ENCODE measurements around the gene SRM.

GRCh38 chr1:11056504-11056903 is 3.3 kb downstream of the SRM start:
- TF ChIP-seq HINFP (CRISPR knock-in tag; IDR thresholded peaks at IDR 0.05; ENCODE audit: low read depth) (no peak), RAD21 (CRISPR knock-in tag; IDR thresholded peaks at IDR 0.05) (no peak), FOXP1 (IDR thresholded peaks at IDR 0.05) (no peak), FOXP1 (CRISPR knock-in tag; IDR thresholded peaks at IDR 0.05) (no peak), ZBTB7A (CRISPR knock-in tag; IDR thresholded peaks at IDR 0.05) (no peak), ZNF816 (CRISPR knock-in tag; IDR thresholded peaks at IDR 0.05; ENCODE audit: borderline replicate concordance) (no peak), SIN3A (IDR thresholded peaks at IDR 0.05; ENCODE audit: borderline replicate concordance, low read depth, low read length) (no peak), MAZ (IDR thresholded peaks at IDR 0.05; ENCODE audit: borderline replicate concordance, low read depth, low read length) (no peak), MAZ (CRISPR knock-in tag; IDR thresholded peaks at IDR 0.05; ENCODE audit: low read depth) (no peak), ZNF790 (CRISPR knock-in tag; IDR thresholded peaks at IDR 0.05; ENCODE audit: borderline replicate concordance) (no peak), EZH2 (conservative IDR thresholded peaks at IDR 0.05; ENCODE audit: low read depth, low read length) (no peak), ZNF468 (CRISPR knock-in tag; IDR thresholded peaks at IDR 0.05) (no peak), ZNF766 (CRISPR knock-in tag; IDR thresholded peaks at IDR 0.05; ENCODE audit: borderline replicate concordance) (no peak), IRX3 (CRISPR knock-in tag; IDR thresholded peaks at IDR 0.05; ENCODE audit: borderline replicate concordance, low read depth) (no peak), IRF2 (CRISPR knock-in tag; IDR thresholded peaks at IDR 0.05) (no peak)
- TF ChIP-seq, protein P1, sequence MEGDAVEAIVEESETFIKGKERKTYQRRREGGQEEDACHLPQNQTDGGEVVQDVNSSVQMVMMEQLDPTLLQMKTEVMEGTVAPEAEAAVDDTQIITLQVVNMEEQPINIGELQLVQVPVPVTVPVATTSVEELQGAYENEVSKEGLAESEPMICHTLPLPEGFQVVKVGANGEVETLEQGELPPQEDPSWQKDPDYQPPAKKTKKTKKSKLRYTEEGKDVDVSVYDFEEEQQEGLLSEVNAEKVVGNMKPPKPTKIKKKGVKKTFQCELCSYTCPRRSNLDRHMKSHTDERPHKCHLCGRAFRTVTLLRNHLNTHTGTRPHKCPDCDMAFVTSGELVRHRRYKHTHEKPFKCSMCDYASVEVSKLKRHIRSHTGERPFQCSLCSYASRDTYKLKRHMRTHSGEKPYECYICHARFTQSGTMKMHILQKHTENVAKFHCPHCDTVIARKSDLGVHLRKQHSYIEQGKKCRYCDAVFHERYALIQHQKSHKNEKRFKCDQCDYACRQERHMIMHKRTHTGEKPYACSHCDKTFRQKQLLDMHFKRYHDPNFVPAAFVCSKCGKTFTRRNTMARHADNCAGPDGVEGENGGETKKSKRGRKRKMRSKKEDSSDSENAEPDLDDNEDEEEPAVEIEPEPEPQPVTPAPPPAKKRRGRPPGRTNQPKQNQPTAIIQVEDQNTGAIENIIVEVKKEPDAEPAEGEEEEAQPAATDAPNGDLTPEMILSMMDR (CRISPR knock-in tag; IDR thresholded peaks at IDR 0.05) = no peak
